HG02798 (cell line): ENCODE results near the gene UTS2R.
"Not testable (repeated sequence)": the region's sequence is repeated elsewhere in the genome, so short reads cannot be mapped to it uniquely, and the experiment has no call there.

Experiments used
- ATAC-seq: cut with Tn5 transposase; IDR thresholded peaks from one replicate; pipeline ENCODE4 v1.9.1; 2021; ENCODE audit warnings: mild to moderate bottlenecking; ENCODE audit not compliant: unreplicated experiment, poor library complexity

Gene UTS2R

DNA sequence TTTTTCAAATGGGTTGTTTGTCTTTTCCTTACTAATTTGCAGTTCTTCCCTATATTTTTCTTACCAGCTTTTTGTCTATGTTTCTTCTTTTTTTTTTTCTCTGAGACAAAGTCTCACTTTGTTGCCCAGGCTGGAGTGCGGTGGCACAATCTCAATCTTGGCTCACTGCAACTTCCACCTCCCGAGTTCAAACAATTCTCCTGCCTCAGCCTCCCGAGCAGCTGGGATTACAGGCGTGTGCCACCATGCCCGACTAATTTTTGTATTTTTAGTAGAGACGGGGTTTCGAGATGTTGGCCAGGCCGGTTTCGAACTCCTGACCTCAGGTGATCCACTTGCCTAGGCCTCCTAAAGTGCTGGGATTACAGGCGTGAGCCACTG, 1.5 kb downstream of the UTS2R start:
- ATAC-seq: not testable (repeated sequence)

DNA sequence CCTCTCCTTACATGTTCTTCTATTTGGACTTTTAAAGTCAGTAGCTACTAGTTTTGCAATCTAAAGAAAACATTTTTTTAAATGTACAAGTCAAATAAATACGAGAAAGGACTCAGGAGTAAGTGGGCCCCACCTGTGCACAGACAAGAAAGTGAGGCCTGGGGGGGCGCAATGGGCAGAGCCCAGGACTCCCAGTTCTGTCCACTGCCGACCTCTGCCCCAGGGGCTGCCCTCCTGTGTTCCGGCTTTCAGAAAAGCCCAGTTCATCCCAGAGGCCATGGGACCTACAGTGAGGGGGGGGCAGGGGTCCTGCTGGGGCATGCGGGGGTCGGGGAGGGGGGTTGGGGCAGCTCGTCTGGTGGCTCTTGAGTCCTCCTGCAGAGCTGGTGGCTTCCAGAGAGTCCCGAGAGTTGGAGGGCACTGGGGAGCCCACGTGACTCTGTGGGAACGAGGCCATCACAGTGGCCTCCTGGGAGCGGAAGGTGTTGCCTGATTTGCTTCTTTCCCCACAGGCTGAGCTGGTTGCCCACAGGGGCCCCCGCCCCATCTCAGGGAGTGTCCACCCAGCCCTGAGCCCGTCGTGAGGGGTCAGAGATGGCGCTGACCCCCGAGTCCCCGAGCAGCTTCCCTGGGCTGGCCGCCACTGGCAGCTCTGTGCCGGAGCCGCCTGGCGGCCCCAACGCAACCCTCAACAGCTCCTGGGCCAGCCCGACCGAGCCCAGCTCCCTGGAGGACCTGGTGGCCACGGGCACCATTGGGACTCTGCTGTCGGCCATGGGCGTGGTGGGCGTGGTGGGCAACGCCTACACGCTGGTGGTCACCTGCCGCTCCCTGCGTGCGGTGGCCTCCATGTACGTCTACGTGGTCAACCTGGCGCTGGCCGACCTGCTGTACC, 2.4 kb downstream of the UTS2R start:
- ATAC-seq: no peak

DNA sequence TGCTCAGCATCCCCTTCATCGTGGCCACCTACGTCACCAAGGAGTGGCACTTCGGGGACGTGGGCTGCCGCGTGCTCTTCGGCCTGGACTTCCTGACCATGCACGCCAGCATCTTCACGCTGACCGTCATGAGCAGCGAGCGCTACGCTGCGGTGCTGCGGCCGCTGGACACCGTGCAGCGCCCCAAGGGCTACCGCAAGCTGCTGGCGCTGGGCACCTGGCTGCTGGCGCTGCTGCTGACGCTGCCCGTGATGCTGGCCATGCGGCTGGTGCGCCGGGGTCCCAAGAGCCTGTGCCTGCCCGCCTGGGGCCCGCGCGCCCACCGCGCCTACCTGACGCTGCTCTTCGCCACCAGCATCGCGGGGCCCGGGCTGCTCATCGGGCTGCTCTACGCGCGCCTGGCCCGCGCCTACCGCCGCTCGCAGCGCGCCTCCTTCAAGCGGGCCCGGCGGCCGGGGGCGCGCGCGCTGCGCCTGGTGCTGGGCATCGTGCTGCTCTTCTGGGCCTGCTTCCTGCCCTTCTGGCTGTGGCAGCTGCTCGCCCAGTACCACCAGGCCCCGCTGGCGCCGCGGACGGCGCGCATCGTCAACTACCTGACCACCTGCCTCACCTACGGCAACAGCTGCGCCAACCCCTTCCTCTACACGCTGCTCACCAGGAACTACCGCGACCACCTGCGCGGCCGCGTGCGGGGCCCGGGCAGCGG, 3.2 kb downstream of the UTS2R start:
- no peak for ATAC-seq

DNA sequence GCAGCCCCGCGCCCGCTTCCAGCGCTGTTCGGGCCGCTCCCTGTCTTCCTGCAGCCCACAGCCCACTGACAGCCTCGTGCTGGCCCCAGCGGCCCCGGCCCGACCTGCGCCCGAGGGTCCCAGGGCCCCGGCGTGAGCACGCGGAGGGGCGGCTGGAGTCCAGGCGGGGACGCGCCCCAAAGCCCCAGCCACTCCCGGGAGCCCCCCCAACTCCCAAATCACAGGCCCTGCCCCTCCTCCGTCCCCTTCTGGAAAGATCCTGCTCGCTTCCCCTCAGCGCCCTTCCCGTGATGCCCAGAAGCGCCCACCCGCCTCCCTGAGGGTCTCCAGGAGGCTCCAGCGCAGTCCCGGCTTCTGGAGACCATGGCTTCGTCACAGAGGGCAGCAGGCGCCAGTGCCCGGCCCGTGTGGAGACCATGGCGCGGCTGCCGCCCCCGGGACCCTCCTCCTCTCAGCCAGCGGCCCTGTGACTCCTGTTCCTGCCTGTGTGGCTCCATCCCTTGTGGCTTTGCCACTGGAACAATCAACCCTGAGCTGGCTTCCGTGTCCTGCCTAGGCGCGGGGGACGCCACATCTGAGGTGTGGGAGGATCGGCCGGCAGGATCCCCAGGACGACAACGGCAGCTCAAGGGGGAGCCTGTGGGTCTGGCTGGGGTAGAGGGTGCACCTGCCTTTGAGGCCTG, 3.9 kb downstream of the UTS2R start:
- no peak for ATAC-seq

DNA sequence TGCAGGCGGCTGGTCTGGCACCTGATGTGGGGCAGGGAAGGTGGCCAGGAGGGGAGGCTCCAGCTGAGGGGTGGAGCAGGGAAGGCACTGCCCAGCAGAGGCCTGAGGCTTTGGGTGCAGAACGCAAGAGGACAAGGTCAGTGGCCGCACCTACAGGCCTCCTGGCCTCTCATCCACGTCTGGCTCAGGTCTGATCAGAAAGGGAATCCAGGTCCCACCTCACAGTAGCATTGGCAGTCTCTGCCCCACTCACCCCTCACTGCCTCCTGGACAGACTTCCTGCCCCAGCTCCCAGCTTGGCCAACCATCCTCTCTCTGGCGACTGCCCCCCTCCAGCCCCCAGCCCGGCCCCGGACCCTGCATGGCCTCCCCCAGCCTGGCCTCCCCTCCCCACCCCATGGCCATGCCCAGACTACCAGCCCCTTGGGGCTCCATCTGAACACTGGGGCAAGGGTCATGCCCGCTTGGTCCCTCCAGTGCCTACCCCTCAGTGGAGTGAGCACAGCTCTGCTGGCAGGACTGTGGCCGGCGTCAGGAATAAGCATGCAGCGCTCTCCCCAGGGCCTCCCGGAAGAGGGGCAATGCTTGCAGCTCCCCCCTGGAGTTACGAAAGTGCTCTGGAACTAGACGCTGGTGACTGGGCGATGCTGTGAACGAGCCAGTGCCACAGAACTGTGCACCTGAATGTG, 4.6 kb downstream of the UTS2R start:
- ATAC-seq: no peak

DNA sequence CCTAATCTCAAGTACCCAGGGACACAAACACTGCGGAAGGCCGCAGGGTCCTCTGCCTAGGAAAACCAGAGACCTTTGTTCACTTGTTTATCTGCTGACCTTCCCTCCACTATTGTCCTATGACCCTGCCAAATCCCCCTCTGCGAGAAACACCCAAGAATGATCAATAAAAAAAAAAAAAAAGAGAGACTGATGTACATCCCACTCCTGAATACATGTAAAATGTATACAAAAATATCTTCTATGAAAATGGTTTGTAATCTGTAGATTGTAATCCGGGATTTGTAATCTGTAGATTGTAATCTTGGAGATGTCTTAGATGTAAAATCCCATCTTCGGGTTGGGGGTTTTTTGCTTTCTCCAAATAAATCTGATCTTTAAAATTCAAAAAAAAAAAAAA, 5.7 kb downstream of the UTS2R start:
- not testable (repeated sequence) for ATAC-seq

DNA sequence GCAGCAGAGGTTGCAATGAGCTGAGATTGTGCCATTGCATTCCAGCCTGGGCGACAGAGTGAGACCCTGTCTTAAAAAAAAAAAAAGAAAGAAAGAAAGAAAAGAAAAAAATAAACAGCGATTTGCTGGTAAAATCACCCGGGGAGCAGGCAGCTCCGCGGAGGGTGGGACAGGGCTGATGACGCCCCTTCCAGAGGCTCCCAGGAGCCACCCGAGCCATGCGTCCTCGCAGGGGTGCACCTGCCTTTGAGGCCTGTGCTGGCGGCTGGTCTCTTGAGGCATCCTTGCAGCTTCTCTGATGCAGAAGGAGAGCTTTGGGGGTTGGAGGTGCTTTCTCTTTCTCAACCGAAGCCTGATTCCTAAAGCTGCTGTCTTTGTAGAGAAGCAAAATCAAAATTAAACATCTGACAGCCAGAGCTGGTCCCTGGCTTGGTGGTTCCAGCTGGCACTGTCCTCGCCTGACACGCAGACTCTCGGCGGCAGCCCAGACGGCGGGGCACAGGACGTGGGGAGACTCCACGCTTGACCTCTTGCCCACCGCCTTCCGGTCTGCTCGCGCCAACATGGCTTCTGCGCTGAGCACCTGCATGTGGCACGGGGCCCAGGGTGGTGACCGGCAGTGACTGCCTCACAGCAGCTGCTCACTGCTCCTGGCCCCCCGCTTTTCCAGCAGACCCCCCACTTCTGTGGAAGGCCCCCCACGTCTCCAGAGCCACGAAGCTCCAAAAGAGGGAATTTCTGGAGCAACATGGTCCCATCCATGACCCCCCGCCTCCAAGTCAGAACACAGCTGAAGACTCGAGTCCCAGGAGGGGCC, 6.6 kb downstream of the UTS2R start:
- no peak for ATAC-seq

DNA sequence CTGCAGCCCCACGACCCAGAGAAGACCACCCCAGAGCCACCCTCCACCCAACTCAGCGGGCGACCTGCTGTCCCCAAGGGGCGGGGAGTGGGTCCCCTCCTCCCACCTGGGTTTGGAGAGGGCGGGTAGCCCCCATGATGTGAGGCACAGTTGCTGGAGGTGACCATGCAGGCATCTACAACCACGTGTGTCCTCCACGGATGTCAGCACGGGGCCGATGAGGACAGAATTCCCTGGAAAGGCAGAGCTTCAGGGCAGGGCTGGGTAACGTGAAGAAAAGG, 7.1 kb downstream of the UTS2R start:
- ATAC-seq: no peak

DNA sequence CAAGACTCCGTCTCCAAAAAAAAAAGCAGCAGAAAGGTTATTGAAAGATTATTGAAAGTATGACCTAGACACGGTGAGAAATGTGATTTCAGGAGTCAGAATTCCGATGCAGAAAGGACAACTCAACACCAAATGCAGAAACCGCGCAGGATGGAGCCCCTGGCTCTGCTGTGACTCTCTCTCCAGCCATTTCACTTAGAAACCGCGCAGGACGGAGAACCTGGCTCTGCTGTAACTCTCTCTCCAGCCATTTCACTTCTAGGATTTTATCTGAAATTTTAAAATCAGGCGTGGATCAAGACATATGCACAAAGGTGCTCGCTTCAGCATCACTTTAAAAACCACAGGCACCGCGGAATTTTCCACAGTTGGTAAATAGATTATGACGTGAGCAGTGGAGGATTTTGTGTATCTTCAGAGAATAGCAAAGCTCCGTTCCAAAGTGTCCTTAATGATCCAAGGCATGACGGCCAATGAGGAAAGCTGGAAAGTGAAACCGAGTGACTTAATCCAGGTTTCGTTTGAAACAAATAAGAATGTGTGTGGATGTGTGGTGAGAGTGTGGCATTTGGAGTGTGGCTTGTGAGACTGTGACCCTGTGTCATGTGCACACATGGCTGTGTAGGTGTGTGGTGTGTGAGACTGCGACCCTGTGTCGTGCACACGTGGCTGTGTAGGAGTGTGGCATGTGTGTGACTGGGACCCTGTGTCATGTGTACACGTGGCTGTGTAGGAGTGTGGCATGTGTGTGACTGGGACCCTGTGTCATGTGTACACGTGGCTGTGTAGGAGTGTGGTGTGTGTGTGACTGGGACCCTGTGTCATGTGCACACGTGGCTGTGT, 9.5 kb downstream of the UTS2R start:
- ATAC-seq: no peak

DNA sequence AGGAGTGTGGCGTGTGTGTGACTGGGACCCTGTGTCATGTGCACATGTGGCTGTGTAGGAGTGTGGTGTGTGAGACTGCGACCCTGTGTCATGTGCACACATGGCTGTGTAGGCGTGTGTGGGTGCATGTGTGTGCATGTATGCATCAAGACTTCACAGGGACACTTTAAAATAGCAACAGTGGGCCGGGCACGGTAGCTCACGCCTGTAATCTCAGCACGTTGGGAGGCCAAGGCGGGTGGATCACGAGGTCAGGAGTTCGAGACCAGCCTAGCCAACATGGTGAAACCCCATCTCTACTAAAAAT, 10.1 kb downstream of the UTS2R start:
- ATAC-seq: not testable (repeated sequence)

DNA sequence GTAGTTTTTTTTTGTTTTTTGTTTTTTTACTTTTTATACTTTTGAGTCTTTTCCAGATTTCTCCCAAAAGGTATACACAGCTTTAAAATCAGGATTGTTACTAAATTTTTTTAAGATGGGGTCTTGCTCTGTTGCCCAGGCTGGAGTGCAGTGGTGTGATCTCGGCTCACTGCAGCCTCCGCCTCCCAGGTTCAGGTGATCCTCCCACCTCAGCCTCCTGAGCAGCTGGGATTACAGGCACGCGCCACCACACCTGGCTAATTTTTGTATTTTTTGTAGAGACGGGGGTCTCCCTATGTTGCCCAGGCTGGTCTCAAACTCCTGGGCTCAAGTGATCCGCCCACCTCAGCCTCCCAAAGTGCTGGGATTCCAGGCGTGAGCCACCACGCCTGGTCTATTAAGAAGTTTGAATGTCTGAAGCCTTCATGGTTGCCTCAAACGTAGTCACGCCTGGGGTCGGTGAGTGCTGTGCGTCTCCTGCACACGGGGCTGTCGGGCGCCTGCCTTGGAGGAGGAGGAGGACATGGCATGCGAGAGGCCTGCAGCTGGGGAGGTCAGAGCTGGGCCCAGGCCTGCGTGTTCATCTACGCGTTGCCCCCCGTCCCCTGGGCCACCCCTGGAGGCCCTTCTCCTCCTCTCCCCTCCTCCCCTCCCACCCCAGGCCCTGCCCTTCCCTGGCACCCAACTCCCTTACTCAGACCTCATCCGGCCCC, 10.8 kb downstream of the UTS2R start:
- not testable (repeated sequence) for ATAC-seq

DNA sequence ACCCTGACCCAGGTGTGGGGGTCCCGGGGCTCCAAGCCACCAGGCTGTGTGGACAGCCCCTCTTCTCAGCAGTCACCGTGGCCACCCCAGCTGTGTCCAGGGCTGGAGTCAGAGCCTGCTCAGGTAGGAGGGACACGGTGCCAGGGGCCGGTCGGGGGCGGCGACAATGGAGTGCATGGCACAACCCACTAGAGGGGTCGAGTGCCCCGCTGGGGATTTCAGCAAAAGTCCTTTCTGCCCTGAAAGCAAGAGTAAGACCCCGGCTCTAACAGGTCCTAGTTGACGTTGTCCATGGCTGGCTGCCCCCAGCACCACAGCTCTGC, 11.3 kb downstream of the UTS2R start:
- ATAC-seq: no peak

DNA sequence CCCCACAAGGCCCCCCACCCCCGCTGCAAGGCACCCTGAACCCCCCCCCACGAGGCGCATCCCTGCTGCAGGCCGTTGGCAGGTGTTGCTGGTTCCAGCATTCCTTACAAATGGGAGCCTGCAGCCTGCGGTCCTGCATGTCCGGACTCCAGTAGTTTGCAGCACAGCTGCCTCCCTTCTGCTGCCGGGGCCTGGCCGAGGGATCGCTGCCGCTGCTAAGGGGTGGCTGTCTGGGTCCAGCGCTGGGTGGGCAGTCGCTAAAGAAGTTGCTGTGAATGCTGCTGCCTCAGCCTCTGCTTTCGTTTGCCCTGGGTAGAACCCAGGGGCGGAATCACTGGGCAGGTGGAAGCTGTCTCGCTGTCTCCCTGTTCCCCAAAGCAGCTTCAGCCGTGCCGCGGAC, 11.8 kb downstream of the UTS2R start:
- no peak for ATAC-seq

DNA sequence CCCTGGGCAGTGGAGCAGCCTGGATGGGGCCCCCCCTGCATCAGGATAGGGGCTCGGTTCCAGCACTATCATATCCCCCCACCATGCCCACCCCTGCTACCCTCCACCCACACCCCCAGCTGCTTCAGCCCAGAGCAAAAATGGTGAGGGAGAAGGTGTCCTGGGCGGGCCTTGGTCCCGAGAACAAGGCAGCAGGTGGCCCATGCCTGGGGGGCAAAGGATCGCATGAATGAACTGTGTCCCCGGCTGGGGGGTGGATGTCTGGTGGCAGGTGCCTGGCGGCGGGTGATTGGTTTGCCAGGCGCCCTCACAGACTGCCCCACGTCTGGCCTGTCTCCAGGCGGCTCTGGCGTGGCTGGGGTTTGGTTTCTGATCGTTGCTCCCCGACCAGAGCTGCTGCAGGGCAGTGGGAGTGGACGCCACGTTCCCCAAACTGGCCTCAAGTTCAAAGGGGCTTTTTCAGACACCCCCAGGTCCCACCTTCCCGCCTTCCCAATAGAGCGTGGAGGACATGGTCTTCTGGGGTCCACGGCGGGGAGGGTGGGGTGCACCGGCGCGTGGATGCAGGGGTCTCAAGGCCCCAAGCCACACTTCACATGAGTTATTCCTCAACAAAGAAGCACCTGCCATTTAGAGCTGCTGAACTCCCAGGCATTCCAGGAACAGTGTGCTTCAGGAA, 12.6 kb downstream of the UTS2R start:
- ATAC-seq: no peak

DNA sequence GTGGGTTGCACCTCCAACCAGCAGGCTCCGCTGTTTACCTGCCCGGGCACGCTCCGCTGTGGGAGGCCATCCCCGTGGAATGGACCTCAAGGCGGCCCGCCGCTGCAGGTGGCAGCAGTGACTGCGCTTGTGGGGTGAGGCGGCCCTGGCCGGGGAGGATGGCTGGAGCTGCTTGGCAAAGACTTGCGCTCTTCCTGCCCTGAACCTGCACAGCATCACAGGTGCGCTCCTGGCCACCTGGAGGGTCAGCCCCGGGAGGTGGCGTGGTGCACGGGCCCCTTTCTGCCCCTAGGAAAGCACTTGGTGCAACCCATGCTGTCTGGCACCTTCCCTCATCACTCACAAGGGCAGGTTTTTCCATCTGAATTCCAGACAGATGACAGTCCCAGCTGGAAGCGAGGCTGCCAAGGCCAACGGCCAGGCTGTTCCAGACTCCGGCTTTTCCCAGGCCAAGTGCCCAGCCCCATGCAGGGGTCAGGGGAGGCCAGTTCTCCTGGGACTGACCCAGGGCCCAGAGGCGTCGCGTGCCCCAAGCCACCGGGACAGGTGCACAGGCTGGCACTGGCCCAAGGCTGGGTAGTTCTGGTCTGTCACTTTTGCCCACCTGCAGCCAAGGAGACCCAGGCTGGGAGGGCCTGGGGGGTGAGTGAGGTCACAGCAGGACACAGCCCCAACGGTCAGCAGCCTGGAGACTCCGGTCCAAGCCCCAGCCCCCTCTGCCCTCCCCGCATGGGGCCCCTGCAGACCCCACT, 13.3 kb downstream of the UTS2R start:
- ATAC-seq: no peak

DNA sequence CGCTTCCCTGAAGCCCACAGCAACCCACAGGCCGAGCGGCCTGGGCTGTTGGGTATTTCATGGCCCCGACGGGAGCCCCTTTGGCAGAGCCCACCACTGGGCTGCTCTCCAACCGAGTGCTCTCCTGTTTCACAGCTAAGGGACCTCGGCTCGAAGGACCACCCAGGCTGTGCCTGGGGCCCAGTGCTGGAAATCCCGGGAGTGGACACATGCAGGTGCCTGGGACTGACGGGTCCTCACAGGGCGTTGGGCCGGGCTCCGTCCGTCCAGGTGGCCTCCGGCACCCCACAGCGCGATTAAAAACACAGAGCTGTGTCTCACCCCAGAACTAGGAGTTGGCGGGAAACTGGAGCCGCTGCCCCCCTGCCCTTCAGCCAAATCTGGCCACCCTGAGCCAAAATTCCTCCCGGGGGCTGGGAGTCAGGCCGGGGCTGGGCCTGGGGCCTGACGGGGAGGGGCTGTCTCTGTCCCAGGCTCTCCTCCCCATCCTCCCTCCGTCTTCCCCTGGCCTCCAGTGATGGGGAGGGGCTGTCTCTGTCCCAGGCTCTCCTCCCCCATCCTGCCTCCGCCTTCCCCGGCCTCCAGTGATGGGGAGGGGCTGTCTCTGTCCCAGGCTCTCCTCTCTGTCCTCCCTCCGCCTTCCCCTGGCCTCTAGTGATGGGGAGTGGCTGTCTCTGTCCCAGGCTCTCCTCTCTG, 14.1 kb downstream of the UTS2R start:
- no peak for ATAC-seq

DNA sequence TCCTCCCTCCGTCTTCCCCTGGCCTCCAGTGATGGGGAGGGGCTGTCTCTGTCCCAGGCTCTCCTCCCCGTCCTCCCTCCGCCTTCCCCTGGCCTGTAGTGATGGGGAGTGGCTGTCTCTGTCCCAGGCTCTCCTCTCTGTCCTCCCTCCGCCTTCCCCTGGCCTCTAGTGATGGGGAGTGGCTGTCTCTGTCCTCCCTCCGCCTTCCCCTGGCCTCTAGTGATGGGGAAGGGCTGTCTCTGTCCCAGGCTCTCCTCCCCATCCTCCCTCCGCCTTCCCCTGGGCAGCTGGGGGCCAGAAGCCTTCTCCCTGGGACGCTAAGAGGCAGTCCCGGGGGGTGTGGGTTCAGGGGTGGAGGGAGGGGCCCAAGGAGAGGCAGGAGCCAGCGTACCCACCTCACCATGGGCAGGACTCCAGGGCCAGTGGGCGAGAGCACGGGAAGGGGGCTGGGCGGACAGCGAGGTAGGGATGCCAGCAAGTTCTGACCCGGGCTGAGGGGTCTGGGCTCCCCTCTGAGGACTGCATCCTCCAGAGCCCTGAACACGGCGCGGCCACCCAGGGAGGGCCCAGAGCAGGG, 14.8 kb downstream of the UTS2R start:
- no peak for ATAC-seq
